GM21576 (cell line): ENCODE results near the gene ANKS1B.
"Not testable (repeated sequence)": the region's sequence is repeated elsewhere in the genome, so short reads cannot be mapped to it uniquely, and the experiment has no call there.

Source experiments
- ATAC-seq: cut with Tn5 transposase; IDR thresholded peaks from one replicate; pipeline ENCODE4 v1.9.1; 2021; ENCODE audit warnings: mild to moderate bottlenecking, moderate library complexity; ENCODE audit not compliant: unreplicated experiment

The ANKS1B gene

GRCh38 chr12:99767809-99768208, 216.9 kb downstream of the ANKS1B start:
- ATAC-seq: no peak

GRCh38 chr12:99766408-99766807, 218.3 kb downstream of the ANKS1B start:
- no peak for ATAC-seq

GRCh38 chr12:99765469-99766114, 219.1 kb downstream of the ANKS1B start:
- no peak for ATAC-seq

GRCh38 chr12:99759444-99759843, 225.3 kb downstream of the ANKS1B start:
- no peak for ATAC-seq

- no peak for ATAC-seq
These were observed 225.7 kb downstream of the ANKS1B start for GRCh38 chr12:99758997-99759396.

GRCh38 chr12:99752740-99753139, 232.0 kb downstream of the ANKS1B start:
- no peak for ATAC-seq

- ATAC-seq: no peak
These were observed 238.2 kb downstream of the ANKS1B start for GRCh38 chr12:99746538-99746937.

- no peak for ATAC-seq
These were observed 238.8 kb downstream of the ANKS1B start for GRCh38 chr12:99745895-99746294.

- no peak for ATAC-seq
These were observed 239.6 kb downstream of the ANKS1B start for GRCh38 chr12:99745121-99745520.

GRCh38 chr12:99736760-99737269, 247.9 kb downstream of the ANKS1B start:
- ATAC-seq: no peak

- ATAC-seq: no peak
These were observed 252.6 kb downstream of the ANKS1B start for GRCh38 chr12:99732131-99732530.

GRCh38 chr12:99722690-99723486, 261.8 kb downstream of the ANKS1B start:
- ATAC-seq: no peak

GRCh38 chr12:99721715-99722275, 262.9 kb downstream of the ANKS1B start:
- no peak for ATAC-seq

- ATAC-seq: not testable (repeated sequence)
These were observed 264.7 kb downstream of the ANKS1B start for GRCh38 chr12:99720083-99720465.

GRCh38 chr12:99719411-99720082, 265.2 kb downstream of the ANKS1B start:
- not testable (repeated sequence) for ATAC-seq

GRCh38 chr12:99715841-99716510, 268.8 kb downstream of the ANKS1B start:
- not testable (repeated sequence) for ATAC-seq

GRCh38 chr12:99714921-99715320, 269.8 kb downstream of the ANKS1B start:
- ATAC-seq: not testable (repeated sequence)

GRCh38 chr12:99713946-99714520, 270.7 kb downstream of the ANKS1B start:
- no peak for ATAC-seq

GRCh38 chr12:99712281-99712680, 272.5 kb downstream of the ANKS1B start:
- no peak for ATAC-seq

- ATAC-seq: no peak
These were observed 273.5 kb downstream of the ANKS1B start for GRCh38 chr12:99711246-99711645.
